GM12878 (cell line): ENCODE measurements around the gene HIVEP3. TPM values are rescaled to one million over a fixed set of nuclear protein-coding genes. Genes with fewer than 3 reads are reported as not detected.

Source experiments
- ATAC-seq: fragments of 200-7000 bp; cut with Tn5 transposase; 3 replicates; pipeline ENCODE4 v1.9.1; 2020; ENCODE audit warnings: mild to moderate bottlenecking, moderate library complexity
- BruUV-seq: library from RNA; stranded (reverse); fragments of 400-500 nt; replicated peaks from 2 replicates; lab custom pipeline; 2021; lab: Mats Ljungman, UMichigan
- CTCF ChIA-PET: fragments of 300-600 bp; sonication (Branson Sonifier 250); formaldehyde crosslinking; extraction: SDS; loops from one replicate; lab custom pipeline; 2021; ENCODE audit warnings: inconsistent platforms; lab: Yijun Ruan, JAX
- POLR2A ChIA-PET: fragments of 350-600 bp; formaldehyde crosslinking; extraction: SDS; loops from one replicate; lab custom pipeline; 2021; ENCODE audit warnings: inconsistent platforms; lab: Charles Lee
- RAD21 ChIA-PET: fragments of 300-600 bp; sonication (Branson Sonifier 250); formaldehyde crosslinking; loops from one replicate; lab custom pipeline; 2023; ENCODE audit warnings: antibody characterized with exemption; ENCODE audit not compliant: unreplicated experiment; lab: Charles Lee
- SMC1A ChIA-PET: fragments of 300-600 bp; sonication (Branson Sonifier 250); formaldehyde crosslinking; loops from one replicate; lab custom pipeline; 2023; ENCODE audit not compliant: unreplicated experiment, uncharacterized antibody; lab: Charles Lee
- DNase-seq: peaks from one replicate; pipeline ENCODE4 v3.0.0-alpha.2; 2011; ENCODE audit warnings: low read depth, low spot score
- FAIRE-seq: peaks from 3 replicates; lab custom pipeline; 2011; peaks lifted over from hg19 to GRCh38; lab: Jason Lieb, UNC
- H2AFZ ChIP-seq: 2 replicates; pipeline ENCODE4 v1.6.0; 2011; ENCODE audit warnings: low read depth, low read length, control low read depth; ENCODE audit not compliant: control insufficient read depth
- H3K27ac ChIP-seq: 2 replicates; pipeline ENCODE4 v1.5.1; 2011; ENCODE audit warnings: control low read depth; ENCODE audit not compliant: control insufficient read depth, insufficient read depth
- H3K27me3 ChIP-seq, 2 experiments: replicated peaks in 1 of 2; 2 replicates each; pipeline versions ENCODE4 v1.6.0 to v1.6.1; 2011; ENCODE audit warnings: low read length in 1 of 2; ENCODE audit not compliant: control insufficient read depth in 2 of 2, insufficient read depth in 2 of 2
- H3K36me3 ChIP-seq, 2 experiments: 2 replicates each; pipeline ENCODE4 v1.5.1; 2011; ENCODE audit warnings: low read length in 1 of 2; ENCODE audit not compliant: control insufficient read depth in 2 of 2, insufficient read depth in 2 of 2
- H3K4me1 ChIP-seq: 2 replicates; pipeline ENCODE4 v1.6.1; 2011; ENCODE audit warnings: mild to moderate bottlenecking, low read length, moderate library complexity, mixed read lengths; ENCODE audit not compliant: control insufficient read depth, insufficient read depth
- H3K4me2 ChIP-seq: 2 replicates; pipeline ENCODE4 v1.6.0; 2011; ENCODE audit warnings: control low read depth; ENCODE audit not compliant: control insufficient read depth, insufficient read depth
- H3K4me3 ChIP-seq: fragments of 200-600 bp; sonication (generic); 2 replicates; pipeline ENCODE4 v1.5.1; 2016
- H3K79me2 ChIP-seq: 2 replicates; pipeline ENCODE4 v1.6.0; 2011; ENCODE audit warnings: low read length; ENCODE audit not compliant: control insufficient read depth, insufficient read depth
- H3K9ac ChIP-seq: 2 replicates; pipeline ENCODE4 v1.8.0; 2011; ENCODE audit warnings: low read length, control low read depth, mixed read lengths; ENCODE audit not compliant: control insufficient read depth, insufficient read depth
- H3K9me3 ChIP-seq: replicated peaks from 3 replicates; pipeline ENCODE4 v1.5.1; 2011; ENCODE audit warnings: mild to moderate bottlenecking, low read length; ENCODE audit not compliant: control insufficient read depth, insufficient read depth
- H4K20me1 ChIP-seq: 2 replicates; pipeline ENCODE4 v1.6.0; 2011; ENCODE audit not compliant: control insufficient read depth, insufficient read depth
- ATF7 ChIP-seq: fragments of 450-650 bp; IDR thresholded peaks from 2 replicates; pipeline ENCODE4 v1.6.1; 2016; ENCODE audit warnings: low read depth, mild to moderate bottlenecking
- CREB1 ChIP-seq: IDR thresholded peaks from 2 replicates; pipeline ENCODE4 v1.6.1; 2012; ENCODE audit warnings: low read depth, mild to moderate bottlenecking, inconsistent platforms
- EZH2 ChIP-seq: IDR thresholded peaks from 2 replicates; pipeline ENCODE4 v1.6.1; 2012; ENCODE audit warnings: low read depth, mild to moderate bottlenecking, control low read depth, inconsistent platforms, low read length, borderline replicate concordance; ENCODE audit not compliant: control insufficient read depth
- FOXM1 ChIP-seq: IDR thresholded peaks from 2 replicates; pipeline ENCODE4 v1.6.1; 2012; ENCODE audit warnings: low read depth, mild to moderate bottlenecking, inconsistent platforms, low read length, moderate library complexity
- GATAD2B ChIP-seq: fragments of 450-650 bp; conservative IDR thresholded peaks from 2 replicates; pipeline ENCODE4 v1.6.1; 2017; ENCODE audit warnings: low read depth, mild to moderate bottlenecking, moderate library complexity
- KLF5 ChIP-seq: fragments of 450-650 bp; IDR thresholded peaks from 2 replicates; pipeline ENCODE4 v1.6.1; 2014; ENCODE audit warnings: mild to moderate bottlenecking; ENCODE audit not compliant: partially characterized antibody
- NBN ChIP-seq: fragments of 450-650 bp; IDR thresholded peaks from 2 replicates; pipeline ENCODE4 v1.6.1; 2016
- SIX5 ChIP-seq: IDR thresholded peaks from 2 replicates; pipeline ENCODE4 v1.6.1; 2011; ENCODE audit warnings: mild to moderate bottlenecking, low read depth, low read length, moderate library complexity; ENCODE audit not compliant: severe bottlenecking
- TCF12 ChIP-seq: IDR thresholded peaks from 2 replicates; pipeline ENCODE4 v1.6.1; 2011; ENCODE audit warnings: low read depth, mild to moderate bottlenecking, low read length
- WGBS: methylation state at CpG from one replicate; pipeline ENCODE4 v1.1.6; 2016; ENCODE audit warnings: low lambda C conversion rate; ENCODE audit not compliant: insufficient replicate concordance, insufficient coverage; ENCODE audit errors: missing lambda C conversion rate; 5-methylcytosine and 5-hydroxymethylcytosine counted together
- in situ Hi-C: fragments of 300-500 bp; cut with MboI; formaldehyde crosslinking; loops from 9 replicates; pipeline ENCODE4 v1.14.3; 2018; ENCODE audit warnings: mixed read lengths
- intact Hi-C: fragments of 100-400 bp; cut with micrococcal nuclease; formaldehyde crosslinking; loops from one replicate; pipeline ENCODE4 v1.14.2; 2022; ENCODE audit not compliant: unreplicated experiment
- polyA plus RNA-seq, 11 experiments: library from polyadenylated mRNA; depleted of rRNA in 4 of 11; unstranded in 6 of 11; stranded (reverse) in 5 of 11; fragments of >200 nt; fragmentation: Nextera tagmentation in 4 of 11; fragmentation: Illumina TruSeq in 1 of 11; extraction: Ambion mirVana in 4 of 11; extraction: Trizol in 1 of 11; gene quantifications; 1 replicate in 1 of 11; 2 replicates in 10 of 11; pipeline versions ENCODE4 v1.2.1 to v1.2.3, GENCODE V29; 2011 to 2016; ENCODE audit warnings: inconsistent platforms in 2 of 11, missing spikeins in 2 of 11, low read depth in 1 of 11
- total RNA-seq, 4 experiments: library from RNA; depleted of rRNA in 3 of 4; stranded (reverse); fragments of >200 nt in 3 of 4; fragmentation: Illumina TruSeq in 1 of 4; extraction: Trizol in 1 of 4; gene quantifications; 2 replicates each; pipeline versions ENCODE4 v1.2.1 to v1.2.3, GENCODE V29; 2013 to 2021
- TF ChIP-seq, protein P1 (sequence below): fragments of 450-650 bp; IDR thresholded peaks from 2 replicates; pipeline ENCODE4 v1.6.1; 2017; ENCODE audit warnings: mild to moderate bottlenecking, moderate library complexity
- TF ChIP-seq, protein P2 (sequence below): IDR thresholded peaks from 2 replicates; pipeline ENCODE4 v1.6.1; 2012; ENCODE audit warnings: mild to moderate bottlenecking, low read depth, low read length
- TF ChIP-seq, protein P3 (sequence below): IDR thresholded peaks from 2 replicates; pipeline ENCODE4 v1.6.1; 2012; ENCODE audit warnings: improper control_type of control experiment, low read depth, low read length; ENCODE audit not compliant: insufficient replicate concordance

The HIVEP3 gene
- total and polyA plus RNA-seq, 10 of the 15 experiments (the other 5 are each of a cell fraction or from before 2014, with no cell fraction given): 1.8 to 13.6 (median 3.8) TPM

DNA sequence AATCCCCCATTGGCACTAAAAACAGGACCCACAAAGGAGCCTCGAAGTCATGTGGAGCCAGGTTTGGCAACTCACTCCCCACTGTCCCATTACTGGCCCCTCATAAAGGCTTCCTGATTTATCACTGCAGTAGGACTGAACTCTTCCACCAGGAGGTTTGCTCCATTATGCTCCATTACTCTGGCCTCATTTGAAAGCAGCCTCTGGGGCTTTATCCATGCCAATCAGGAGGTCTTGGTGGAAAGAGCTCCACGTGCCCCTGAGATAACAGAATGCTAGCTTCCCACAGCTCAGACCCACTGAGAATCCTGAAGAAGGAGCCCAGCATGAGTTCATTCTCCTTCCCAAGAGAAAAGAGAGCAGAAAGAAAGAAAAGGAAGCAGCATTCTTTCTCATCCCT is 76.4 kb downstream of the HIVEP3 start:
- Histone ChIP-seq H2AFZ (no peak overlapping the region), H3K36me3 (no peaks in the 10 kb centered on the region; a peak in 1 of 4 replicates), H3K27me3 (no peaks in the 10 kb centered on the region), H3K9ac (no peak overlapping the region), H3K4me1 (no peaks in the 10 kb centered on the region), H3K79me2 (no peaks in the 10 kb centered on the region), H4K20me1 (no peaks in the 10 kb centered on the region), H3K4me3 (no peak overlapping the region), H3K4me2 (no peak overlapping the region), H3K9me3 (no peaks in the 10 kb centered on the region), H3K27ac (no peak overlapping the region)
- no peak for ATAC-seq
- no peak for FAIRE-seq
- ChIA-PET RAD21 (interaction anchor here (0.6 kb wide), 1 partner anchor 453 kb away, joined by 3 read pairs; no protein-coding TSS in a partner anchor), SMC1A (interaction anchor here (0.6 to 1.0 kb wide), 2 partner anchors 13 to 55 kb away, joined by 3 to 4 read pairs; no protein-coding TSS in a partner anchor), CTCF (interaction anchor here (0.8 to 1.6 kb wide), 2 partner anchors 113 to 332 kb away, joined by 3 to 4 read pairs; no protein-coding TSS in a partner anchor), POLR2A (no interaction called here)
- DNase-seq: no peak
- in situ Hi-C loops: no loop called here
- intact Hi-C loops: no loop called here
- BruUV-seq: no TSS peak
- WGBS: 0% methylated on average over 2 of the region's 2 CpGs
- no peak for TF ChIP-seq TCF12
- TF ChIP-seq, protein P1, sequence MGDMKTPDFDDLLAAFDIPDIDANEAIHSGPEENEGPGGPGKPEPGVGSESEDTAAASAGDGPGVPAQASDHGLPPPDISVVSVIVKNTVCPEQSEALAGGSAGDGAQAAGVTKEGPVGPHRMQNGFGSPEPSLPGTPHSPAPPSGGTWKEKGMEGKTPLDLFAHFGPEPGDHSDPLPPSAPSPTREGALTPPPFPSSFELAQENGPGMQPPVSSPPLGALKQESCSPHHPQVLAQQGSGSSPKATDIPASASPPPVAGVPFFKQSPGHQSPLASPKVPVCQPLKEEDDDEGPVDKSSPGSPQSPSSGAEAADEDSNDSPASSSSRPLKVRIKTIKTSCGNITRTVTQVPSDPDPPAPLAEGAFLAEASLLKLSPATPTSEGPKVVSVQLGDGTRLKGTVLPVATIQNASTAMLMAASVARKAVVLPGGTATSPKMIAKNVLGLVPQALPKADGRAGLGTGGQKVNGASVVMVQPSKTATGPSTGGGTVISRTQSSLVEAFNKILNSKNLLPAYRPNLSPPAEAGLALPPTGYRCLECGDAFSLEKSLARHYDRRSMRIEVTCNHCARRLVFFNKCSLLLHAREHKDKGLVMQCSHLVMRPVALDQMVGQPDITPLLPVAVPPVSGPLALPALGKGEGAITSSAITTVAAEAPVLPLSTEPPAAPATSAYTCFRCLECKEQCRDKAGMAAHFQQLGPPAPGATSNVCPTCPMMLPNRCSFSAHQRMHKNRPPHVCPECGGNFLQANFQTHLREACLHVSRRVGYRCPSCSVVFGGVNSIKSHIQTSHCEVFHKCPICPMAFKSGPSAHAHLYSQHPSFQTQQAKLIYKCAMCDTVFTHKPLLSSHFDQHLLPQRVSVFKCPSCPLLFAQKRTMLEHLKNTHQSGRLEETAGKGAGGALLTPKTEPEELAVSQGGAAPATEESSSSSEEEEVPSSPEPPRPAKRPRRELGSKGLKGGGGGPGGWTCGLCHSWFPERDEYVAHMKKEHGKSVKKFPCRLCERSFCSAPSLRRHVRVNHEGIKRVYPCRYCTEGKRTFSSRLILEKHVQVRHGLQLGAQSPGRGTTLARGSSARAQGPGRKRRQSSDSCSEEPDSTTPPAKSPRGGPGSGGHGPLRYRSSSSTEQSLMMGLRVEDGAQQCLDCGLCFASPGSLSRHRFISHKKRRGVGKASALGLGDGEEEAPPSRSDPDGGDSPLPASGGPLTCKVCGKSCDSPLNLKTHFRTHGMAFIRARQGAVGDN: no peak
- no peak for TF ChIP-seq CREB1
- TF ChIP-seq, protein P2, sequence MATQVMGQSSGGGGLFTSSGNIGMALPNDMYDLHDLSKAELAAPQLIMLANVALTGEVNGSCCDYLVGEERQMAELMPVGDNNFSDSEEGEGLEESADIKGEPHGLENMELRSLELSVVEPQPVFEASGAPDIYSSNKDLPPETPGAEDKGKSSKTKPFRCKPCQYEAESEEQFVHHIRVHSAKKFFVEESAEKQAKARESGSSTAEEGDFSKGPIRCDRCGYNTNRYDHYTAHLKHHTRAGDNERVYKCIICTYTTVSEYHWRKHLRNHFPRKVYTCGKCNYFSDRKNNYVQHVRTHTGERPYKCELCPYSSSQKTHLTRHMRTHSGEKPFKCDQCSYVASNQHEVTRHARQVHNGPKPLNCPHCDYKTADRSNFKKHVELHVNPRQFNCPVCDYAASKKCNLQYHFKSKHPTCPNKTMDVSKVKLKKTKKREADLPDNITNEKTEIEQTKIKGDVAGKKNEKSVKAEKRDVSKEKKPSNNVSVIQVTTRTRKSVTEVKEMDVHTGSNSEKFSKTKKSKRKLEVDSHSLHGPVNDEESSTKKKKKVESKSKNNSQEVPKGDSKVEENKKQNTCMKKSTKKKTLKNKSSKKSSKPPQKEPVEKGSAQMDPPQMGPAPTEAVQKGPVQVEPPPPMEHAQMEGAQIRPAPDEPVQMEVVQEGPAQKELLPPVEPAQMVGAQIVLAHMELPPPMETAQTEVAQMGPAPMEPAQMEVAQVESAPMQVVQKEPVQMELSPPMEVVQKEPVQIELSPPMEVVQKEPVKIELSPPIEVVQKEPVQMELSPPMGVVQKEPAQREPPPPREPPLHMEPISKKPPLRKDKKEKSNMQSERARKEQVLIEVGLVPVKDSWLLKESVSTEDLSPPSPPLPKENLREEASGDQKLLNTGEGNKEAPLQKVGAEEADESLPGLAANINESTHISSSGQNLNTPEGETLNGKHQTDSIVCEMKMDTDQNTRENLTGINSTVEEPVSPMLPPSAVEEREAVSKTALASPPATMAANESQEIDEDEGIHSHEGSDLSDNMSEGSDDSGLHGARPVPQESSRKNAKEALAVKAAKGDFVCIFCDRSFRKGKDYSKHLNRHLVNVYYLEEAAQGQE: no peak
- TF ChIP-seq NBN: no peak
- TF ChIP-seq KLF5: no peak
- TF ChIP-seq EZH2: no peak
- no peak for TF ChIP-seq ATF7
- no peak for TF ChIP-seq FOXM1
- TF ChIP-seq, protein P3, sequence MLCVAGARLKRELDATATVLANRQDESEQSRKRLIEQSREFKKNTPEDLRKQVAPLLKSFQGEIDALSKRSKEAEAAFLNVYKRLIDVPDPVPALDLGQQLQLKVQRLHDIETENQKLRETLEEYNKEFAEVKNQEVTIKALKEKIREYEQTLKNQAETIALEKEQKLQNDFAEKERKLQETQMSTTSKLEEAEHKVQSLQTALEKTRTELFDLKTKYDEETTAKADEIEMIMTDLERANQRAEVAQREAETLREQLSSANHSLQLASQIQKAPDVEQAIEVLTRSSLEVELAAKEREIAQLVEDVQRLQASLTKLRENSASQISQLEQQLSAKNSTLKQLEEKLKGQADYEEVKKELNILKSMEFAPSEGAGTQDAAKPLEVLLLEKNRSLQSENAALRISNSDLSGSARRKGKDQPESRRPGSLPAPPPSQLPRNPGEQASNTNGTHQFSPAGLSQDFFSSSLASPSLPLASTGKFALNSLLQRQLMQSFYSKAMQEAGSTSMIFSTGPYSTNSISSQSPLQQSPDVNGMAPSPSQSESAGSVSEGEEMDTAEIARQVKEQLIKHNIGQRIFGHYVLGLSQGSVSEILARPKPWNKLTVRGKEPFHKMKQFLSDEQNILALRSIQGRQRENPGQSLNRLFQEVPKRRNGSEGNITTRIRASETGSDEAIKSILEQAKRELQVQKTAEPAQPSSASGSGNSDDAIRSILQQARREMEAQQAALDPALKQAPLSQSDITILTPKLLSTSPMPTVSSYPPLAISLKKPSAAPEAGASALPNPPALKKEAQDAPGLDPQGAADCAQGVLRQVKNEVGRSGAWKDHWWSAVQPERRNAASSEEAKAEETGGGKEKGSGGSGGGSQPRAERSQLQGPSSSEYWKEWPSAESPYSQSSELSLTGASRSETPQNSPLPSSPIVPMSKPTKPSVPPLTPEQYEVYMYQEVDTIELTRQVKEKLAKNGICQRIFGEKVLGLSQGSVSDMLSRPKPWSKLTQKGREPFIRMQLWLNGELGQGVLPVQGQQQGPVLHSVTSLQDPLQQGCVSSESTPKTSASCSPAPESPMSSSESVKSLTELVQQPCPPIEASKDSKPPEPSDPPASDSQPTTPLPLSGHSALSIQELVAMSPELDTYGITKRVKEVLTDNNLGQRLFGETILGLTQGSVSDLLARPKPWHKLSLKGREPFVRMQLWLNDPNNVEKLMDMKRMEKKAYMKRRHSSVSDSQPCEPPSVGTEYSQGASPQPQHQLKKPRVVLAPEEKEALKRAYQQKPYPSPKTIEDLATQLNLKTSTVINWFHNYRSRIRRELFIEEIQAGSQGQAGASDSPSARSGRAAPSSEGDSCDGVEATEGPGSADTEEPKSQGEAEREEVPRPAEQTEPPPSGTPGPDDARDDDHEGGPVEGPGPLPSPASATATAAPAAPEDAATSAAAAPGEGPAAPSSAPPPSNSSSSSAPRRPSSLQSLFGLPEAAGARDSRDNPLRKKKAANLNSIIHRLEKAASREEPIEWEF: no peak
- no peak for TF ChIP-seq GATAD2B
- TF ChIP-seq SIX5: no peak
